Measurements from ENCODE around the gene TMEM158.

GRCh38 chr3:45185461-45185860 lies 40.6 kb downstream of the TMEM158 start:
- no peak for TF ChIP-seq LEF1 (IDR thresholded peaks at IDR 0.05; ENCODE audit: borderline replicate concordance)
- TF ChIP-seq FOXM1 (IDR thresholded peaks at IDR 0.05; ENCODE audit: borderline replicate concordance) = no peak
- TF ChIP-seq HDGF (IDR thresholded peaks at IDR 0.05; ENCODE audit: borderline replicate concordance) = no peak
- TF ChIP-seq L3MBTL2 (conservative IDR thresholded peaks at IDR 0.05) = no peak
- TF ChIP-seq SP1 (IDR thresholded peaks at IDR 0.05) = no peak
- no peak for TF ChIP-seq BHLHE40 (IDR thresholded peaks at IDR 0.05; ENCODE audit: borderline replicate concordance)
- no peak for TF ChIP-seq TARDBP (IDR thresholded peaks at IDR 0.05)
- TF ChIP-seq SUZ12 (IDR thresholded peaks at IDR 0.05) = no peak
- no peak for TF ChIP-seq NFRKB (IDR thresholded peaks at IDR 0.05)
- TF ChIP-seq FOXA1 (IDR thresholded peaks at IDR 0.05) = no peak
- no peak for TF ChIP-seq FOXK2 (IDR thresholded peaks at IDR 0.05)

Data from HEK293T (cell line).